HEK293 (cell line): ENCODE data around the gene TMEM220.

Experiments
- RBAK ChIP-seq: fragments of 450-650 bp; formaldehyde crosslinking; IDR thresholded peaks from 2 replicates; pipeline ENCODE4 v1.5.1; 2016; ENCODE audit warnings: missing biosample characterization, missing genetic modification characterization
- ZBTB1 ChIP-seq: fragments of 450-650 bp; formaldehyde crosslinking; IDR thresholded peaks from 2 replicates; pipeline ENCODE4 v1.5.1; 2016; ENCODE audit warnings: missing biosample characterization, missing genetic modification characterization
- ZNF202 ChIP-seq: fragments of 450-650 bp; formaldehyde crosslinking; IDR thresholded peaks from 2 replicates; pipeline ENCODE4 v1.5.1; 2016; ENCODE audit warnings: missing biosample characterization, missing genetic modification characterization, borderline replicate concordance
- ZNF24 ChIP-seq: fragments of 450-650 bp; formaldehyde crosslinking; IDR thresholded peaks from 2 replicates; pipeline ENCODE4 v1.5.1; 2016; ENCODE audit warnings: missing biosample characterization, missing genetic modification characterization
- ZNF549 ChIP-seq: fragments of 450-650 bp; IDR thresholded peaks from 2 replicates; pipeline ENCODE4 v1.5.1; 2018; ENCODE audit warnings: missing biosample characterization, missing genetic modification characterization, mild to moderate bottlenecking, inconsistent platforms, moderate library complexity
- ZNF626 ChIP-seq: fragments of 450-650 bp; sonication (Bioruptor Pico); formaldehyde crosslinking; IDR thresholded peaks from 2 replicates; pipeline ENCODE4 v1.5.1; 2018; ENCODE audit warnings: missing biosample characterization, missing genetic modification characterization, inconsistent platforms
- TF ChIP-seq, protein P1 (sequence below): fragments of 450-650 bp; formaldehyde crosslinking; IDR thresholded peaks from 2 replicates; pipeline ENCODE4 v1.5.1; 2016; ENCODE audit warnings: missing biosample characterization, missing genetic modification characterization

DNA sequence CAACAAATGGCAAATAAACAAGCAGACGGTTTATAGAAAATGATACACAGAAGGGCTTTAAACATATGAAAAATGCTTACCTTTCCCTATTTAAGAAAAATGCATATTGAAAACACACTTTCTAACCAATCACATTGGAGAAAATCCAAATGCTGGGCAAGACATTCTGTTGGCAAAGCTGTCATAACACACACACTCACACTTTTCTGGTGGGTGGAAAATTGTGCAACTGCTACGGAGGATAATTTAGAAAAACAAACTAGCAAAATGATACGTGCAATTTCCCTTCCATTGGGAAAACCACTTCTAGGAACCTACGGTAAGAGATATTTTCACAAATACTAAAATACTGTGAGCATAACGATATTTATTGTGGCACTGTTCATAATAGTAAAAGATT lies 62.9 kb downstream of the TMEM220 start:
- no peak for TF ChIP-seq ZNF24 (tag by site-specific recombination)
- TF ChIP-seq, protein P1, sequence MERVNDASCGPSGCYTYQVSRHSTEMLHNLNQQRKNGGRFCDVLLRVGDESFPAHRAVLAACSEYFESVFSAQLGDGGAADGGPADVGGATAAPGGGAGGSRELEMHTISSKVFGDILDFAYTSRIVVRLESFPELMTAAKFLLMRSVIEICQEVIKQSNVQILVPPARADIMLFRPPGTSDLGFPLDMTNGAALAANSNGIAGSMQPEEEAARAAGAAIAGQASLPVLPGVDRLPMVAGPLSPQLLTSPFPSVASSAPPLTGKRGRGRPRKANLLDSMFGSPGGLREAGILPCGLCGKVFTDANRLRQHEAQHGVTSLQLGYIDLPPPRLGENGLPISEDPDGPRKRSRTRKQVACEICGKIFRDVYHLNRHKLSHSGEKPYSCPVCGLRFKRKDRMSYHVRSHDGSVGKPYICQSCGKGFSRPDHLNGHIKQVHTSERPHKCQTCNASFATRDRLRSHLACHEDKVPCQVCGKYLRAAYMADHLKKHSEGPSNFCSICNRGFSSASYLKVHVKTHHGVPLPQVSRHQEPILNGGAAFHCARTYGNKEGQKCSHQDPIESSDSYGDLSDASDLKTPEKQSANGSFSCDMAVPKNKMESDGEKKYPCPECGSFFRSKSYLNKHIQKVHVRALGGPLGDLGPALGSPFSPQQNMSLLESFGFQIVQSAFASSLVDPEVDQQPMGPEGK (tag by site-specific recombination): no peak
- TF ChIP-seq ZNF202: no peak
- TF ChIP-seq ZNF549 (tag by site-specific recombination): no peak
- TF ChIP-seq RBAK (tag by site-specific recombination): no peak
- TF ChIP-seq ZNF626 (tag by site-specific recombination): no peak
- no peak for TF ChIP-seq ZBTB1 (tag by site-specific recombination)
